ACC112 (cell line): ENCODE data around the gene KIF26B.
A peak's percentile ranks its signal among the peaks of the same experiment; 100 is the strongest.

Experiments used
- H2AFZ ChIP-seq: fragments of 200-600 bp; sonication (generic); one replicate; pipeline ENCODE4 v1.6.0; 2017; ENCODE audit warnings: antibody characterized with exemption, low read length; ENCODE audit not compliant: unreplicated experiment
- H3K27ac ChIP-seq: fragments of 200-600 bp; sonication (generic); 2 replicates; pipeline ENCODE4 v1.5.1; 2014; ENCODE audit warnings: low read depth, mild to moderate bottlenecking, antibody characterized with exemption, low read length, moderate library complexity
- H3K27me3 ChIP-seq: fragments of 200-600 bp; sonication (generic); 2 replicates; pipeline ENCODE4 v1.6.1; 2014; ENCODE audit warnings: mild to moderate bottlenecking, antibody characterized with exemption, low read length, moderate library complexity, mixed read lengths; ENCODE audit not compliant: insufficient read depth
- H3K36me3 ChIP-seq: fragments of 200-600 bp; sonication (generic); 2 replicates; pipeline ENCODE4 v1.6.1; 2016; ENCODE audit warnings: mild to moderate bottlenecking, antibody characterized with exemption, low read length, moderate library complexity, mixed read lengths; ENCODE audit not compliant: insufficient read depth
- H3K4me1 ChIP-seq: fragments of 200-600 bp; sonication (generic); one replicate; pipeline ENCODE4 v1.6.1; 2016; ENCODE audit warnings: low read length, mixed read lengths; ENCODE audit not compliant: insufficient read depth, unreplicated experiment, control insufficient read depth
- H3K4me3 ChIP-seq: fragments of 200-600 bp; sonication (generic); 2 replicates; pipeline ENCODE4 v1.5.1; 2014; ENCODE audit warnings: mild to moderate bottlenecking, low read depth, low read length
- H3K79me2 ChIP-seq: fragments of 200-600 bp; sonication (generic); one replicate; pipeline ENCODE4 v1.6.0; 2016; ENCODE audit warnings: low read length; ENCODE audit not compliant: control insufficient read depth, unreplicated experiment, insufficient read depth

KIF26B gene

GRCh38 chr1:245154429-245155271, at the start of gene KIF26B:
Gene KIF26B, plus strand, starts transcription at chr1:245154985. Its CDS starts 440 bp downstream, at chr1:245155425.
- no peaks in the 10 kb centered on the region for H3K36me3 ChIP-seq
- H2AFZ ChIP-seq = peak within 1 kb of the TSS; percentile 69
- H3K79me2 ChIP-seq = no peaks in the 10 kb centered on the region
- H3K27ac ChIP-seq = no peak within 1 kb of the TSS
- peak within 1 kb of the TSS; percentile 80 for H3K4me3 ChIP-seq
- peaks cover 70% of the 10 kb centered on the region for H3K27me3 ChIP-seq
- H3K4me1 ChIP-seq = no peaks in the 10 kb centered on the region

DNA sequence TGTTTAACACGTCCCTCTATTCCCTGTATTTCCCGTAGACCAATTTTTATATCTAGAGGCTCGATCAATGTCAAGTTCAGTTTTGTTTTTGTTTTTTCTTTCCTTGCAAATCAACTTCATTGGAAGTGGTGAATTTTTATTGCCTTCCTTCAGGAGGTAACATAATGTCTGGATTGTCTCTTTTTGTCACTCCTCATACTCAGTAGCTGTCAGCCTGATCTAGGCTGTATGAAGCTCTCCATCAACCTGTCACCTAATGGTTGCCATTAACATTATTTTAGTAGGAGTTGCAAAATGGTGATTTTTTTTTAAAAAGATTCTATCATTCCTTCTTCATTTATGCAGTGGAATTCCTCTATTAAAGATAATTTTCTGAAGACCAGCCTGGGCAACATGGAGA, 49.7 kb upstream of the KIF26B start:
- no peak overlapping the region for H3K27ac ChIP-seq

GRCh38 chr1:245105815-245106410, 48.9 kb upstream of the KIF26B start:
- no peaks in the 10 kb centered on the region for H3K36me3 ChIP-seq
- H3K4me1 ChIP-seq = no peaks in the 10 kb centered on the region
- no peak overlapping the region for H2AFZ ChIP-seq
- H3K4me3 ChIP-seq = no peak overlapping the region
- H3K79me2 ChIP-seq = no peaks in the 10 kb centered on the region
- no peak overlapping the region for H3K27ac ChIP-seq
- no peaks in the 10 kb centered on the region for H3K27me3 ChIP-seq

More for the DNA sequence above, 49.7 kb upstream of the KIF26B start:
- Histone ChIP-seq H2AFZ (no peak overlapping the region), H3K27me3 (no peaks in the 10 kb centered on the region), H3K4me3 (no peak overlapping the region), H3K79me2 (no peaks in the 10 kb centered on the region), H3K4me1 (no peaks in the 10 kb centered on the region), H3K36me3 (no peaks in the 10 kb centered on the region)

DNA sequence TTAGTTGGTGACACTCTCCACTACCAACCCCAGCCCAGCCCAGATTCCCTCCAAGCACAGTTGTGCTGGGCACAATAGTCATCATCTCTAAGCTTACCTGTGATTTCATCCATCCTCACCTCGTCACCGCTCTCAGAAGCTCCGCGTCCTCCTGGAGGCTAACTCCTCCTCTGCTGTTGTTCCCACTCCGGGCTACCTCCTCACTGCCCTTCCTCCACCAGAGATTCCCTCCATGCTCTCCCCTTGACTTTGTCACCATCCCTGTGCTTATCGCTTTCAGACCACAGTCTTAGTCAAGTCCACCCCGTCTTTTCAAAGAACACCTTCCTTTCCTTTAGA, 47.0 kb upstream of the KIF26B start:
- no peaks in the 10 kb centered on the region for H3K36me3 ChIP-seq
- no peak overlapping the region for H3K4me3 ChIP-seq
- no peaks in the 10 kb centered on the region for H3K27me3 ChIP-seq
- H3K27ac ChIP-seq = no peak overlapping the region
- H3K4me1 ChIP-seq = no peaks in the 10 kb centered on the region
- H3K79me2 ChIP-seq = no peaks in the 10 kb centered on the region
- H2AFZ ChIP-seq = no peak overlapping the region

DNA sequence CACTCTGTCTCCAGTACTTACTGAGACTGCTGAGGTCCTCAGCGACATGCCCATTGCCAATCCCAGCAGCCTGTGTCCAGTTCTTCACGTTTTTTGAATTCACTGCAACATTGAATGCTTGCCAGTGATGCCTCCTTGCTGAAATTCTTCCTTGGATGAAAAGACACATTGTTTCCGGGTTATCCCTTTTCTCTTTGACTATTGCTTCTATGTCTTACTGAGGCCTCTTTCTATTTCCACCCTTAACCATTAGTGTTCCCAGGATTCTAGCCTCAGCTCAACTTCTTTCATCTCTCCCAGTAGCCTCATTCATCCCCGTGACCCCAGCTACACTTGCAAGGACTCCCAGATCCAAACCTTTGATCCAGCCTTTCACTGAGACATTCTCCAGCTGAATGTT, 46.5 kb upstream of the KIF26B start:
- no peaks in the 10 kb centered on the region for H3K36me3 ChIP-seq
- H3K27ac ChIP-seq = no peak overlapping the region
- H3K4me1 ChIP-seq = no peaks in the 10 kb centered on the region
- no peak overlapping the region for H2AFZ ChIP-seq
- H3K79me2 ChIP-seq = no peaks in the 10 kb centered on the region
- no peaks in the 10 kb centered on the region for H3K27me3 ChIP-seq
- H3K4me3 ChIP-seq = no peak overlapping the region

DNA sequence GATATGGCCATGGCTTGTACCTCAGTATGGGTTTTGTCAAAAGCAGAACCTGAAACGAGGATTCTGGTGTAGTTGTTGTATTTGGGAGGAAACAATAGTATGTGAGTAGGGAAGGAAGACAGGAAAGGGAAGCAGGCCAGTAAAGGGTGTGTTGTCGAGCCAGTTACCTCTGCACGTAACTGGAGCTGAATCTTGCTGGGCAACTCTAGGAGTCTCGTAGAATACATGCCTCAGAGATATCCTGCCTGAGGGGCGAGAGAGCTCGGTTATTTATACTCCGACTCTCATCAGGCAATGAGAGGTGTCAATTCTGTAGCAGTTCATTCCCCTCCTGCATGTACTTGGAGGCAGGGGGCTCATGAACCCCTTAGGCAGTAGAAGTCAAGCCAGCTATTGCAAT, 45.9 kb upstream of the KIF26B start:
- Histone ChIP-seq H3K4me1 (no peaks in the 10 kb centered on the region), H3K4me3 (no peak overlapping the region), H3K79me2 (no peaks in the 10 kb centered on the region), H3K36me3 (no peaks in the 10 kb centered on the region), H2AFZ (no peak overlapping the region), H3K27me3 (no peaks in the 10 kb centered on the region), H3K27ac (no peak overlapping the region)

DNA sequence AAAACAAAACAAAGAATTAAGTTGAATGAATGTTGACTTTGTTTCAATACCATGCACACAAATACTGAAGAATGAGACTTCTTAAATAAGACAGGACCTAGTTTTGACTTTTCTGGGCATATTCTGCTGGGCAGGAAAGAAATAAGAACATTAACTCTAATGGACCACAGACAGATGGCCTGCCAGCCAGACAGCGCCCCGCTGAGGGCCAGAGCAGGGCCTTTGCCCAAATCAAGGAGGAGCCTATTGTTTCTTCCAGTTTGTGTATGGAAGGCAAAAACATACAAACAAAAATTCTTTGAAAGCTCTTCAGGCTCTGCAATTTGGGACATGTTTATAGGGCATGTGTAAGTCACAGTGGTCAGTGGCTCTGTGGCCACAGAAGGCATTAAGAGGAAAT, 44.4 kb upstream of the KIF26B start:
- H3K79me2 ChIP-seq = no peaks in the 10 kb centered on the region
- no peaks in the 10 kb centered on the region for H3K27me3 ChIP-seq
- no peaks in the 10 kb centered on the region for H3K4me1 ChIP-seq
- H2AFZ ChIP-seq = no peak overlapping the region
- no peak overlapping the region for H3K27ac ChIP-seq
- H3K4me3 ChIP-seq = no peak overlapping the region
- H3K36me3 ChIP-seq = no peaks in the 10 kb centered on the region

- Histone ChIP-seq H2AFZ (no peak overlapping the region), H3K36me3 (no peaks in the 10 kb centered on the region), H3K4me3 (no peak overlapping the region), H3K27me3 (no peaks in the 10 kb centered on the region), H3K79me2 (no peaks in the 10 kb centered on the region), H3K27ac (no peak overlapping the region), H3K4me1 (no peaks in the 10 kb centered on the region)
Observed at GRCh38 chr1:245111073-245111472, 43.7 kb upstream of the KIF26B start.

DNA sequence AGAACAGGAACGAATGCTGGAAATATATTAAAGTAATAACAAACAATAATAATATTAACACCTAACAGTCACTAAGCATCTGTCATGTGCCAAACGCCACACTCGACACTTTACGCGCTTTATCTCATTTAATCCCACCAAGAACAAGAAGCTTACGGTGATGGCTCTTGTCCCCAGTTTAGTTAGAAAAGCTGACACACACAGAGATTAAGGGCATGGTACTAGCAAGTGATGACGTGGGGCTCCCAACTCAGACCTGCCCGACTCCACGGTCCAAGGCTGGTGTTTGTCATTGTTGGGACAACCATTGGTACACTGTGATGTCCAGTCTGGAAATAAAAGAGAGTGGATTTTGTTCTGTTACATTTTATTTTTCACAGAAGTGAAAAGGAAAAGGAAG, 41.1 kb upstream of the KIF26B start:
- H3K4me1 ChIP-seq = no peaks in the 10 kb centered on the region
- no peaks in the 10 kb centered on the region for H3K79me2 ChIP-seq
- no peak overlapping the region for H2AFZ ChIP-seq
- no peak overlapping the region for H3K27ac ChIP-seq
- no peaks in the 10 kb centered on the region for H3K36me3 ChIP-seq
- H3K4me3 ChIP-seq = no peak overlapping the region
- H3K27me3 ChIP-seq = no peaks in the 10 kb centered on the region

GRCh38 chr1:245116131-245116530, 38.7 kb upstream of the KIF26B start:
- Histone ChIP-seq H3K27ac (no peak overlapping the region), H3K27me3 (no peaks in the 10 kb centered on the region), H3K4me3 (no peak overlapping the region), H2AFZ (no peak overlapping the region), H3K36me3 (no peaks in the 10 kb centered on the region), H3K79me2 (no peaks in the 10 kb centered on the region), H3K4me1 (no peaks in the 10 kb centered on the region)

GRCh38 chr1:245116751-245117150, 38.0 kb upstream of the KIF26B start:
- Histone ChIP-seq H3K36me3 (no peaks in the 10 kb centered on the region), H3K27ac (no peak overlapping the region), H3K4me1 (no peaks in the 10 kb centered on the region), H2AFZ (no peak overlapping the region), H3K27me3 (no peaks in the 10 kb centered on the region), H3K79me2 (no peaks in the 10 kb centered on the region), H3K4me3 (no peak overlapping the region)
